ENCODE measurements around the gene NAALADL2. TPM values are rescaled to one million over a fixed set of nuclear protein-coding genes. Genes with fewer than 3 reads are reported as not detected.

NAALADL2 gene
- total RNA-seq, 2 experiments from 2014 or later: 0.30 to 1.2 TPM

DNA sequence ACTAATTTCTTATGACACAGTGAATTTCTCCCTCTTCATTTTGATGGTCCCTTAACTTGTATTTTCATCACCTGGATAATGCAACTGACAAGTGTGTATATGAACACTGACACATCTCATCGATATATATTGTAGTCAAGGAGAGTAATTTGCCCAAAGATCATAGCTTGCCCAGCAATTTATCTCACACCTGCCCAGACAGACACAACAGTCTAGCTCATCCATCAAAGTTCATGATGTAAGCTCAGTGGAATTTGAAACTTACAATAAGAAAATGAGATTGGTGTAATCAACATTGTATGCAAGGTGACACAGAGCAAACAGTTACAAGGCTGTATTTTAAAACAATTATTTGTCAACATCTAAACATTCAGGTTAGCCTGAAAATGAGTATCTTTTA, 805.8 kb downstream of the NAALADL2 start:
- Histone ChIP-seq H3K4me3 (ENCODE audit: low read length) (no peak overlapping the region), H3K36me3 (ENCODE audit: insufficient read depth, low read length) (no peaks in the 10 kb centered on the region), H3K27ac (ENCODE audit: low read depth in 1 of 2, low read length in 2 of 2) (no peak overlapping the region), H3K27me3 (ENCODE audit: control insufficient read depth in 1 of 2, insufficient read depth in 2 of 2, low read length in 2 of 2) (no peaks in the 10 kb centered on the region), H3K4me1 (ENCODE audit: insufficient read depth, low read length) (no peaks in the 10 kb centered on the region), H3K9me3 (ENCODE audit: control insufficient read depth in 1 of 2, insufficient read depth in 1 of 2, low read length in 2 of 2) (peaks cover 0 to 4% of the 10 kb centered on the region in 2 experiments)
- no peak overlapping the region for H3K4me3 Mint-ChIP-seq
- no peaks in the 10 kb centered on the region for H3K4me1 Mint-ChIP-seq (ENCODE audit: low read depth)
- H3K27me3 Mint-ChIP-seq: no peaks in the 10 kb centered on the region
- no peak overlapping the region for H3K27ac Mint-ChIP-seq
- intact Hi-C loops (cut with DNase I, micrococcal nuclease): no loop called here
- ATAC-seq (ENCODE audit: poor library complexity) (no peak), DNase-seq (no peak)
- peaks cover 13% of the 10 kb centered on the region for H3K9me3 Mint-ChIP-seq
- ChIA-PET POLR2A (no interaction called here), CTCF (no interaction called here)
- H3K36me3 Mint-ChIP-seq (ENCODE audit: low read depth): no peaks in the 10 kb centered on the region
- TF ChIP-seq, protein P1, sequence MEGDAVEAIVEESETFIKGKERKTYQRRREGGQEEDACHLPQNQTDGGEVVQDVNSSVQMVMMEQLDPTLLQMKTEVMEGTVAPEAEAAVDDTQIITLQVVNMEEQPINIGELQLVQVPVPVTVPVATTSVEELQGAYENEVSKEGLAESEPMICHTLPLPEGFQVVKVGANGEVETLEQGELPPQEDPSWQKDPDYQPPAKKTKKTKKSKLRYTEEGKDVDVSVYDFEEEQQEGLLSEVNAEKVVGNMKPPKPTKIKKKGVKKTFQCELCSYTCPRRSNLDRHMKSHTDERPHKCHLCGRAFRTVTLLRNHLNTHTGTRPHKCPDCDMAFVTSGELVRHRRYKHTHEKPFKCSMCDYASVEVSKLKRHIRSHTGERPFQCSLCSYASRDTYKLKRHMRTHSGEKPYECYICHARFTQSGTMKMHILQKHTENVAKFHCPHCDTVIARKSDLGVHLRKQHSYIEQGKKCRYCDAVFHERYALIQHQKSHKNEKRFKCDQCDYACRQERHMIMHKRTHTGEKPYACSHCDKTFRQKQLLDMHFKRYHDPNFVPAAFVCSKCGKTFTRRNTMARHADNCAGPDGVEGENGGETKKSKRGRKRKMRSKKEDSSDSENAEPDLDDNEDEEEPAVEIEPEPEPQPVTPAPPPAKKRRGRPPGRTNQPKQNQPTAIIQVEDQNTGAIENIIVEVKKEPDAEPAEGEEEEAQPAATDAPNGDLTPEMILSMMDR (IDR thresholded peaks at IDR 0.05): no peak

DNA sequence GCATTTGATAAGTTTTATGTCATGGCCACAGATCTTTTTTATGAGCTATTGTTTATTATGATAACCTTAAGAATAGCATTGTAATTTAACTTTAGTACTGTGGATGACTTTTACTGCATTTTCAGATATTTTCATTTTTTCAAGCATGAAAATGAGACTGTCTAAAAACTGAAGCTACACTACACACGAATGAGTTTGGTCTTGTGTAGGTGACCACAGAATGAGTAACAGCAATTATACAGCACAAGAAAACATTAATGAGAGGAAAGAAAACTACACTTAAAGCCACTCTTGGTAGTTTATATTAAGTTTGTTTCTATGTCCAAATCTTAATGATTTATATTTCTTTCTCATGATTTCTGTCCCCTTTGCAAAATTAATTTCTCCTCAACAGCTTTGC, 809.2 kb downstream of the NAALADL2 start:
- Mint-ChIP-seq H3K27ac (no peak overlapping the region), H3K4me1 (ENCODE audit: low read depth) (no peaks in the 10 kb centered on the region), H3K9me3 (peaks cover 5% of the 10 kb centered on the region), H3K27me3 (no peaks in the 10 kb centered on the region), H3K4me3 (no peak overlapping the region), H3K36me3 (ENCODE audit: low read depth) (no peaks in the 10 kb centered on the region)
- DNase-seq: no peak
- ChIA-PET POLR2A (no interaction called here), CTCF (no interaction called here)
- ATAC-seq (ENCODE audit: poor library complexity): no peak
- no peak overlapping the region for H3K27ac ChIP-seq (ENCODE audit: low read depth in 1 of 2, low read length in 2 of 2)
- no peaks in the 10 kb centered on the region for H3K4me1 ChIP-seq (ENCODE audit: insufficient read depth, low read length)
- H3K36me3 ChIP-seq (ENCODE audit: insufficient read depth, low read length): no peaks in the 10 kb centered on the region
- intact Hi-C loops (cut with DNase I, micrococcal nuclease): no loop called here
- H3K4me3 ChIP-seq (ENCODE audit: low read length): no peak overlapping the region
- TF ChIP-seq, protein P1 (IDR thresholded peaks at IDR 0.05): no peak
- H3K9me3 ChIP-seq (ENCODE audit: control insufficient read depth in 1 of 2, insufficient read depth in 1 of 2, low read length in 2 of 2): peaks cover 0 to 4% of the 10 kb centered on the region in 2 experiments
- no peaks in the 10 kb centered on the region for H3K27me3 ChIP-seq (ENCODE audit: control insufficient read depth in 1 of 2, insufficient read depth in 2 of 2, low read length in 2 of 2)

DNA sequence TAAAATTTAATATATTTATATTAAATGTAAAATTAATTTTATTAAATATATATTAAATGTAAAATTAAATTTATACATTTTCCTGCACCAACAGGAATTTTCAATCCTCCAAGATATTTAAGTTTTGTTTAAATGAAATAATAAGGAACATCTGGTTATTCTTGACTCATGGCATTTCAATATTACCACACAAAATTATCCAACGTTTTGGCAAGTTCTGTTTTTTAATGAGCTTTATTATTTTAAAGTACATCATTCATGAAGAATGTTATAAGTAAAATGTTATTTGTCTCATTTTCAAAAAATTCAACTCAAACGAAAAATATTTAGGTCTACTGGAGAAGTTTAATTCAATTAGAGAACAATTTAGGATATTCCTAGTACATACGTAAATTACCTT, 811.4 kb downstream of the NAALADL2 start:
- H3K36me3 Mint-ChIP-seq (ENCODE audit: low read depth): no peaks in the 10 kb centered on the region
- ChIA-PET POLR2A (no interaction called here), CTCF (no interaction called here)
- no peak overlapping the region for H3K27ac Mint-ChIP-seq
- no peak for DNase-seq
- intact Hi-C loops (cut with DNase I, micrococcal nuclease): no loop called here
- H3K4me1 Mint-ChIP-seq (ENCODE audit: low read depth): no peaks in the 10 kb centered on the region
- ATAC-seq (ENCODE audit: poor library complexity): no peak
- Histone ChIP-seq H3K36me3 (ENCODE audit: insufficient read depth, low read length) (no peaks in the 10 kb centered on the region), H3K9me3 (ENCODE audit: control insufficient read depth in 1 of 2, insufficient read depth in 1 of 2, low read length in 2 of 2) (peaks cover 0 to 8% of the 10 kb centered on the region in 2 experiments), H3K4me1 (ENCODE audit: insufficient read depth, low read length) (no peaks in the 10 kb centered on the region), H3K27me3 (ENCODE audit: control insufficient read depth in 1 of 2, insufficient read depth in 2 of 2, low read length in 2 of 2) (no peaks in the 10 kb centered on the region), H3K4me3 (ENCODE audit: low read length) (no peak overlapping the region), H3K27ac (ENCODE audit: low read depth in 1 of 2, low read length in 2 of 2) (no peak overlapping the region)
- no peak overlapping the region for H3K4me3 Mint-ChIP-seq
- TF ChIP-seq, protein P1 (IDR thresholded peaks at IDR 0.05): no peak
- no peaks in the 10 kb centered on the region for H3K27me3 Mint-ChIP-seq
- H3K9me3 Mint-ChIP-seq: peaks cover 5% of the 10 kb centered on the region

All from CD4-positive, alpha-beta T cell (primary cell).